ENCODE data around the gene DNAJC5. TPM values are rescaled to one million over a fixed set of nuclear protein-coding genes. Genes with fewer than 3 reads are reported as not detected.
"Not testable (repeated sequence)": the region's sequence is repeated elsewhere in the genome, so short reads cannot be mapped to it uniquely, and the experiment has no call there.

The DNAJC5 gene
- polyA plus RNA-seq, 3 donors = 25.7 to 29.0 (median 28.7) TPM

GRCh38 chr20:63951398-63952209, 56.7 kb downstream of the DNAJC5 start:
- DNase-seq (ENCODE audit: low read depth in 3 of 3, low spot score in 2 of 3) = no peak

DNA sequence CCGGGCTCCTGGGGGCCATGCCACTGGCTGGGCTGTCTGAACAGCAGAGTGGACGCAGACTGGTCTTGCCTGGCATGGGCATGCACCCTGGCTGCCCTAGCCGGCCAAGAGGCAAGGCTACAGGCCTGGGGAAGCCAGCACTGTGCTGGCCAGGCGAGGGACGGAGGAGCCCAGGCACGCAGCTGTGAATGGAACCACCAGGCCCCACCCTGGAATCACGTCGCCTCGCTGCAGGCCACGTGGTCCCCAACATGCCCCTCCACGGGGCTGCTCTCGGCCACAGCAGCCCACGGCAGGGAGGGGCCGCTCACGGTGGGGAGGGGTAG, 57.2 kb downstream of the DNAJC5 start:
- no peak for DNase-seq (ENCODE audit: low read depth in 3 of 3, low spot score in 2 of 3)

DNA sequence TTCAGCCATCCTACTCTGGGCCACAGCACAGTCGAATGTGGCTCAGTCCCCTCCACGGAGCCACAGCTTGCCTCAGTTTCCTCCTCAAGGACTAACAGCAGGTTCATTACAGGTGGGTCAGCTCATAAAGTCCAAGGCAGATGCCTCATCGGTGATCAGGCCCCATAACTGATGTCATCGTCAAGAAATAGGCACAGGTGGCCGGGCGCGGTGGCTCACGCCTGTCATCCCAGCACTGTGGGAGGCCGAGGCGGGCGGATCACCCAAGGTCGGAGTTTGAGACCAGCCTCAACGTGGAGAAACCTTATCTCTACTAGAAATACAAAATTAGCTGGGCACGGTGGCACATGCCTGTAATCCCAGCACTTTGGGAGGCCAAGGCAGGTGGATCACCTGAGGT, 57.8 kb downstream of the DNAJC5 start:
- DNase-seq (ENCODE audit: low read depth in 3 of 3, low spot score in 2 of 3) = no peak

DNA sequence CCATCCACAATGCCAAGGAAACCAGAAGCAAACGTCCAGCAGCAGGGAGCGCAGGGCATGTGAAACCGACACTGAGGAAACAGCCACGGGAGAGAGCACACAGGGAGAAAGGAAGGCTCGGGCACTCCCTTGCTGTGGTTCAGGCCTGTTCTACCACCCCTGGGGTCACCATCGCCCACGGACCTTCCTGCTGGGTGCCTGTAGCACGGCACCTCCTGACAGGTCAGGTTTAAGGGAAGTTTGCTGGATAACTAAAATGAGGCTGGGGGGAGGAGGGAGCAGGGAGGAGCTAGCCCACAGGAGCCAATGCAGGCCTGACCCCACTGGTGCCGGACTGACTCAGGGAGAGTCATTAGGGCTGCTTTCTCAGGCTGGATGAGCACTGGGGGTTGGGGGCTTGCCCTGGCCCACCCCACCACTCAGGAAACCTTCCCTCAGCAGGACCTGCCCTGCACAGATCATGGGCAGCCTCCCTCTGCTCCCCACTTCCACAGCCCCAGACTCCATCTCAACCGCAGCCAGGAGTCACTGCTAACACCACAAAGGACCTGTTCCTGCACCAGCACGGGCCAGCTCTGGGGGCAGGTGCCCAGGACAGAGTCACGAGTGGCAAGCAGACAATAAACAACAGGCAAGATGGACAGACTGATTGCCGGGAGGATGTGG, 59.0 kb downstream of the DNAJC5 start:
- no peak for DNase-seq (ENCODE audit: low read depth in 3 of 3, low spot score in 2 of 3)

GRCh38 chr20:63955281-63955826, 60.4 kb downstream of the DNAJC5 start:
- DNase-seq (ENCODE audit: low read depth in 3 of 3, low spot score in 2 of 3) = no peak

DNA sequence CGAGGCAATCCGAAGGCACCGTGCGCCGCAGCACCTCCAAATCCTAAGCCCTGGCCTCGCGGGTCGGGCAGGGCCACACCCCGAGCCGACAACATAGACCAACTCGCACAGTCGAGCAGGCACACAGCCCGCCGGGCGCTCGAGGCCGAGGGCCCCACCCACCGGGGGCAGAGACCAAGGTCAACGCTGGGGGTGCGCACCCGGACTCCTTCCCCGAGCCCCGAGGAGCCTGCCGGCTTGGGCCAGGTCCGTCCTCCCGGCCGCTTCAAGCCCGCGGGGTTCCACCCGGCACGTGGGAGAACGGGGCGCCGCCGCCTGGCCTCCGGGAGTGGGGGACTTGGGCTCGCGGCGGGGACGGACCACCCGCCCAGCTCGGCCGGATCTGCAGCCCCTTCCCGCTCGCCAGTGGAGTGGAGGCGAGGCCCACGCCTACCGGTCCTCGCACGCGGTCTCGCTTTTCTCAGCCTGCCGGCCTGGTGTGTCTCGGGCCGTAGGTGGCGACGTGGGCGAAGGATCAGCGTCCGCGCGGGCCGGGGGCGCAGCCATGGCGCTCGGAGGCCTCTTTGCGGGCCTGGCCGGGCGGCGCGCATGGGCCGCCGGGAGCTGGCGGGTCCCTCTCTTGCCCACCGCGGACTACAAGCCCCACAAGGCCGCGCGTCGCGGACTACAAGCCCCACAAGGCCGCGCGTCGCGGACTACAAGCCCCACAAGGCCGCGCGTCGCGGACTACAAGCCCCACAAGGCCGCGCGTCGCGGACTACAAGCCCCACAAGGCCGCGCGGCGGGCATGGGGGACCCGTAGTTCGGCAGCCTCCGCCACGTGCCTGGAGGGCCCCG, 61.1 kb downstream of the DNAJC5 start, which contains the start of gene UCKL1:
UCKL1 (minus strand) TSS at position 590 of the 837 bp plus-strand sequence; CDS start at position 546, 44 bp downstream.
- DNase-seq (ENCODE audit: low read depth in 3 of 3, low spot score in 2 of 3) = peak in 1 of 3 donors; percentile 75

- DNase-seq (ENCODE audit: low read depth in 3 of 3, low spot score in 2 of 3) = no peak
Observed at GRCh38 chr20:63956664-63957003, 61.7 kb downstream of the DNAJC5 start.

DNA sequence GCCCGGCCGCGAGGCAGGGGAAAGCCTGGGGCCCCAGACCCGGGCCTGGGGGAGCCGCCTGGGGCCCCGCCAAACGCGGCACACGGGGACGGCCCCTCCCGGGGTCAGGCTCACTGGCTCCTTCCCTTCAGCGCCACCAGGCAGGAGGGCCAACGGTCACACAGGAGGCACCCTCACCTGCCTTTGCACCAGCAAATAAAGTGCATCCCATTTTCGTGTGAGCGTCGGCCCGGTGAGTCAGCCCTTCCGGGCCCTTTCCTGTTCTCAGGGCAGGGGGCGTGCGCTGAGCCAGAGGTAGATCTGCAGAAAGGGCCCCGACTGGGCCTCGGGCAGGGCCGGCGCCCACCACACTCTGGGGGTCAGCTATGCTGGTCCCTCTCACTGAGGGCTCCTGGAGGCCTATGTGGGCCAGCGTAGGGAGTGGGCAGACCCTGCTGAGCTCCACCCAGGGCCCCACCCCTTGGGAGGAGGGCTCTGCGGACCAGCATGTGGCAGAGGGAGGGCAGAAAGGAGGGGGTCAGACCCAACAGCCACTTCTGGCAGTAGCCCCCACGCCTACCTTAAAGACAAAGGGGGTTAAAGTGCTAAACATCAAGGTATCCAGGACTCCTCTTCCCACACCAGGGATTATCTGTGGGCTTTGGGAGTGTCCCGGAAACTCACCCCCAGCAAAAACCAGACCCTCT, 62.2 kb downstream of the DNAJC5 start:
- DNase-seq (ENCODE audit: low read depth in 3 of 3, low spot score in 2 of 3) = no peak

- DNase-seq (ENCODE audit: low read depth in 3 of 3, low spot score in 2 of 3) = no peak
Observed at GRCh38 chr20:63957690-63958441, 62.9 kb downstream of the DNAJC5 start.

- no peak for DNase-seq (ENCODE audit: low read depth in 3 of 3, low spot score in 2 of 3)
Observed at GRCh38 chr20:63958471-63958870, 63.5 kb downstream of the DNAJC5 start.

- no peak for DNase-seq (ENCODE audit: low read depth in 3 of 3, low spot score in 2 of 3)
Observed at GRCh38 chr20:63958964-63959698, 64.2 kb downstream of the DNAJC5 start.

GRCh38 chr20:63959699-63960075, 64.8 kb downstream of the DNAJC5 start:
- DNase-seq (ENCODE audit: low read depth in 3 of 3, low spot score in 2 of 3) = no peak

DNA sequence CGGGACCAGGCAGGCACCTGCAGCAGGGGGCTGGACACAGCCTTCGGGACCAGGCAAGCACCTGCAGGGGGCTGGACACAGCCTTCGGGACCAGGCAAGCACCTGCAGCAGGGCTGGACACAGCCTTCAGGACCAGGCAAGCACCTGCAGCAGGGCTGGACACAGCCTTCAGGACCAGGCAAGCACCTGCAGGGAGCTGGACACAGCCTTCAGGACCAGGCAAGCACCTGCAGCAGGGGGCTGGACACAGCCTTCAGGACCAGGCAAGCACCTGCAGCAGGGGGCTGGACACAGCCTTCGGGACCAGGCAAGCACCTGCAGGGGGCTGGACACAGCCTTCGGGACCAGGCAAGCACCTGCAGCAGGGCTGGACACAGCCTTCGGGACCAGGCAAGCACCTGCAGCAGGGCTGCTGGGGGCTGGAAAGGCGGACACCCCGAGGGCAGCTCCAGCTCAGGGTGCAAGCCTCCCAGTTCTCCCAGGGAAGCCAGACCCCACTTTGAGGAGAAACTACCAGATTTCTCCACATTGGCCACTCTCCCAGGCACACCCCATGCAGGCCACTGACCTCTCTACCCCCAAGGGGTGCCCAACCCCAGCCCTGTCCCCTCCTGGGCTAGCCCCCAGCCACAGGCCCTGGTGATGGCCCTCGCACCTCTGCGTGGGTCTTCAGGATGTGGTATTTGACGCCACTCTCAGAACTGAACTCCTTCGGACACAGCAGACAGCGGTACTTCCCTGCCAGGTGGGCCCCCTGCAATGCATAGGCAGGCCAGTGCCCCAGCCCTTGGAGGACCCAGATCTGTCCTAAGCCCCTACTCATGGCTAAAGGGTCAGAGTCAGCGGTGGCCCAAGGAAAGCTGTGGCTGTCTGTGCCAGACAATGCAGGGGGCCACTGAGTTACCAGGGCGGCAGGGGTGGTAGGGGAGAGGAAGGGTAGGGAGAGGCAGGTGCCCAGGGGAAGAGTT, 66.0 kb downstream of the DNAJC5 start:
- DNase-seq (ENCODE audit: low read depth in 3 of 3, low spot score in 2 of 3) = not testable (repeated sequence)

GRCh38 chr20:63961664-63962425, 66.9 kb downstream of the DNAJC5 start:
- DNase-seq (ENCODE audit: low read depth in 3 of 3, low spot score in 2 of 3) = no peak

- no peak for DNase-seq (ENCODE audit: low read depth in 3 of 3, low spot score in 2 of 3)
Observed at GRCh38 chr20:63962426-63963347, 67.8 kb downstream of the DNAJC5 start.

GRCh38 chr20:63963348-63963741, 68.4 kb downstream of the DNAJC5 start:
- DNase-seq (ENCODE audit: low read depth in 3 of 3, low spot score in 2 of 3) = no peak
